Measurements from ENCODE around the gene CACNA2D2.

CACNA2D2 gene

DNA sequence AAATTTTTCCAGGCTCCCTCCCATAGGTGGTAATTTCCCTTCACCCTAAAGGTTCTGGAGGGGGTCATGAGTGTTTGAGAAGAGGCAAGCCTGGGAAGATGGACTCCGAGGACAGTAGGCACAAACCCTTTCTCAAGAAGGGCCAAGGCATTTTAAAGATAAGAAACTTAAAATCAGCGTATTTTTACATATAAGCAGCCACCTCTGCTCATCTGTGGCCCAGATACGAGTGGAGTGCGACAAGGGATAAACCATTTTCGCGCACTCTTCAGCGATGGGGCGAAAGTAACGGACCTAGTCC lies 163.3 kb downstream of the CACNA2D2 start:
- Histone ChIP-seq H3K79me2 (ENCODE audit: insufficient read depth, low read length) (peaks cover 37% of the 10 kb centered on the region), H4K20me1 (ENCODE audit: insufficient read depth, low read length) (peaks cover 16% of the 10 kb centered on the region), H3K4me2 (ENCODE audit: insufficient read depth, low read length) (peak overlapping the region; percentile 57), H3K4me1 (ENCODE audit: insufficient read depth, low read length) (peaks cover 42% of the 10 kb centered on the region), H3K27ac (ENCODE audit: low read length) (no peak overlapping the region), H3K27me3 (ENCODE audit: insufficient read depth, low read length, poor library complexity) (peaks cover 4% of the 10 kb centered on the region), H3K4me3 (ENCODE audit: low read depth in 1 of 2, low read length in 2 of 2) (peak overlapping the region in 1 of 2 experiments; percentile 49; a peak in 2 of 4 replicates), H2AFZ (ENCODE audit: low read depth, low read length) (0 out of 2 replicates have a peak overlapping the region, but pooled peaks have one; percentile 36), H3K9ac (ENCODE audit: low read depth, low read length) (peak overlapping the region; percentile 46), H3K36me3 (ENCODE audit: insufficient read depth, low read length) (peaks cover 16% of the 10 kb centered on the region; the same call in 1 of the 2 replicates), H3K9me3 (ENCODE audit: insufficient read depth, low read length, severe bottlenecking) (no peaks in the 10 kb centered on the region)
- ATAC-seq (ENCODE audit: insufficient read depth, low read depth) (no peak), DNase-seq (no peak)
- no peak for TF ChIP-seq EZH2 (IDR thresholded peaks at IDR 0.05; ENCODE audit: borderline replicate concordance, low read depth, low read length, severe bottlenecking)
- TF ChIP-seq, protein P1, sequence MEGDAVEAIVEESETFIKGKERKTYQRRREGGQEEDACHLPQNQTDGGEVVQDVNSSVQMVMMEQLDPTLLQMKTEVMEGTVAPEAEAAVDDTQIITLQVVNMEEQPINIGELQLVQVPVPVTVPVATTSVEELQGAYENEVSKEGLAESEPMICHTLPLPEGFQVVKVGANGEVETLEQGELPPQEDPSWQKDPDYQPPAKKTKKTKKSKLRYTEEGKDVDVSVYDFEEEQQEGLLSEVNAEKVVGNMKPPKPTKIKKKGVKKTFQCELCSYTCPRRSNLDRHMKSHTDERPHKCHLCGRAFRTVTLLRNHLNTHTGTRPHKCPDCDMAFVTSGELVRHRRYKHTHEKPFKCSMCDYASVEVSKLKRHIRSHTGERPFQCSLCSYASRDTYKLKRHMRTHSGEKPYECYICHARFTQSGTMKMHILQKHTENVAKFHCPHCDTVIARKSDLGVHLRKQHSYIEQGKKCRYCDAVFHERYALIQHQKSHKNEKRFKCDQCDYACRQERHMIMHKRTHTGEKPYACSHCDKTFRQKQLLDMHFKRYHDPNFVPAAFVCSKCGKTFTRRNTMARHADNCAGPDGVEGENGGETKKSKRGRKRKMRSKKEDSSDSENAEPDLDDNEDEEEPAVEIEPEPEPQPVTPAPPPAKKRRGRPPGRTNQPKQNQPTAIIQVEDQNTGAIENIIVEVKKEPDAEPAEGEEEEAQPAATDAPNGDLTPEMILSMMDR (IDR thresholded peaks at IDR 0.05; ENCODE audit: borderline replicate concordance, extremely low read depth, low read length, poor library complexity, severe bottlenecking) = no peak

DNA sequence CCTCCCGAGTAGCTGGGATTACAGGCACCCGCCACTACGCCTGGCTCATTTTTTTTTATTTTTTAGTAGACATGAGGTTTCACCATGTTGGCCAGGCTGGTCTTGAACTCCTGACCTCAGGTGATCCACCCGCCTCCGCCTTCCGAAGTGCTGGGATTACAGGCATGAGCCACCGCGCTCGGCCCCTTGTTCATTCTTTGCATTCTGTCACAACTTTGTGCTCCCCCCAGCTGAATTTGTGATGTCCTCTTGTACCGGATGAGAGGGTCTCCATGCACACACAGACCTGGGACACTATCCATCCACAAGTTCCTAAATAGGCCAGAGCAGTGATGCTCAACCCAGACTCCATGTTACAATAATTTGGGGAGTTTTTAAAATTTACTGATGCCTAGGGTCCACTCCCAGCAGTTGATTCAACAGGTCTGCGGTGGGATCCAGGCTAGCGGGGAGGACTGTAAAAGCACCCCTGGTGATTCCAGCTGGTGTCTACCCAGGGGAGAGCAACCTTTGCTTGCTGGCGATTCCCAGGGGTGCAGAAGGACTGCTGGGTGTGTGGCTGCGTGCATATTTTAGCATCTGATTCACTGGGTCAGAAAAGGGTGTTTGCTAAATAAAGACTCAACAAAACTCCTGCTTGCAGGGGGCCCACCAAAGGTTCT lies 163.8 kb downstream of the CACNA2D2 start:
- H3K9ac ChIP-seq (ENCODE audit: low read depth, low read length) = peak overlapping the region; percentile 93; the same call in 1 of the 2 replicates
- no peak overlapping the region for H3K27ac ChIP-seq (ENCODE audit: low read length)
- H3K9me3 ChIP-seq (ENCODE audit: insufficient read depth, low read length, severe bottlenecking) = no peaks in the 10 kb centered on the region
- H3K79me2 ChIP-seq (ENCODE audit: insufficient read depth, low read length) = peaks cover 42% of the 10 kb centered on the region
- H4K20me1 ChIP-seq (ENCODE audit: insufficient read depth, low read length) = peaks cover 20% of the 10 kb centered on the region
- ATAC-seq (ENCODE audit: insufficient read depth, low read depth) (no peak), DNase-seq (no peak)
- H3K4me3 ChIP-seq (ENCODE audit: low read depth in 1 of 2, low read length in 2 of 2) = 0 out of 4 replicates have a peak overlapping the region, but pooled peaks of 1 of the 2 experiments have one; percentile 49
- H3K4me1 ChIP-seq (ENCODE audit: insufficient read depth, low read length) = peaks cover 47% of the 10 kb centered on the region
- H3K27me3 ChIP-seq (ENCODE audit: insufficient read depth, low read length, poor library complexity) = peaks cover 4% of the 10 kb centered on the region
- H3K36me3 ChIP-seq (ENCODE audit: insufficient read depth, low read length) = peaks cover 20% of the 10 kb centered on the region
- TF ChIP-seq, protein P1 (IDR thresholded peaks at IDR 0.05; ENCODE audit: borderline replicate concordance, extremely low read depth, low read length, poor library complexity, severe bottlenecking) = no peak
- no peak for TF ChIP-seq EZH2 (IDR thresholded peaks at IDR 0.05; ENCODE audit: borderline replicate concordance, low read depth, low read length, severe bottlenecking)
- H3K4me2 ChIP-seq (ENCODE audit: insufficient read depth, low read length) = peak overlapping the region; percentile 57
- no peak overlapping the region for H2AFZ ChIP-seq (ENCODE audit: low read depth, low read length)

DNA sequence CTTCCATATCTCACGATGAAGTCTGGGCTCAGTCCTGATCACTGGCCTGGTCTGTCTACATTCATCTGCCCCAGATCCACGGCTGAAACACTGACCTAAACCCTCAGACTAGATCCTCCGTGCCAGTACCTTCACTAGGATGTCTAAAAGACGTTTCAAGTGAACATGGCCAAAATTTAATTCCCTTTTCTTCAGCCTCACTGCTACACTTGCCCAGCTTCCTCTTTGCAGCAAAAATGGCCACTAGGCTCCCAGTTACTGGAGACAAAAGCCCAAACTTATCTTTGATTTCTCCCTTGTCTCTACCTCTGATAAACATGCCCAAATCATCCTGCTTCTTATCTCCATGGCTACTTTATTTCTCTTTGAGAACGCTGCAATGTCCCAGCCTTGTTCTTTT lies 164.5 kb downstream of the CACNA2D2 start:
- Histone ChIP-seq H3K4me1 (ENCODE audit: insufficient read depth, low read length) (peaks cover 53% of the 10 kb centered on the region), H3K4me3 (ENCODE audit: low read depth in 1 of 2, low read length in 2 of 2) (peak overlapping the region in 1 of 2 experiments; percentile 90; a peak in 2 of 4 replicates), H3K36me3 (ENCODE audit: insufficient read depth, low read length) (peaks cover 26% of the 10 kb centered on the region), H3K9me3 (ENCODE audit: insufficient read depth, low read length, severe bottlenecking) (no peaks in the 10 kb centered on the region), H3K27me3 (ENCODE audit: insufficient read depth, low read length, poor library complexity) (peaks cover 4% of the 10 kb centered on the region), H3K9ac (ENCODE audit: low read depth, low read length) (peak overlapping the region; percentile 93), H2AFZ (ENCODE audit: low read depth, low read length) (no peak overlapping the region), H3K4me2 (ENCODE audit: insufficient read depth, low read length) (peak overlapping the region; percentile 81), H3K79me2 (ENCODE audit: insufficient read depth, low read length) (peaks cover 49% of the 10 kb centered on the region), H3K27ac (ENCODE audit: low read length) (0 out of 2 replicates have a peak overlapping the region, but pooled peaks have one; percentile 49), H4K20me1 (ENCODE audit: insufficient read depth, low read length) (peaks cover 26% of the 10 kb centered on the region)
- no peak for DNase-seq
- ATAC-seq (ENCODE audit: insufficient read depth, low read depth) = no peak
- TF ChIP-seq, protein P1 (IDR thresholded peaks at IDR 0.05; ENCODE audit: borderline replicate concordance, extremely low read depth, low read length, poor library complexity, severe bottlenecking) = no peak
- TF ChIP-seq EZH2 (IDR thresholded peaks at IDR 0.05; ENCODE audit: borderline replicate concordance, low read depth, low read length, severe bottlenecking) = no peak

All from DND-41 (cell line).